HG02588 (cell line): ENCODE results near the gene ELMOD2.

Experiments
- ATAC-seq: cut with Tn5 transposase; IDR thresholded peaks from one replicate; pipeline ENCODE4 v1.9.1; 2021; ENCODE audit warnings: mild to moderate bottlenecking, moderate library complexity; ENCODE audit not compliant: unreplicated experiment

ELMOD2 gene

DNA sequence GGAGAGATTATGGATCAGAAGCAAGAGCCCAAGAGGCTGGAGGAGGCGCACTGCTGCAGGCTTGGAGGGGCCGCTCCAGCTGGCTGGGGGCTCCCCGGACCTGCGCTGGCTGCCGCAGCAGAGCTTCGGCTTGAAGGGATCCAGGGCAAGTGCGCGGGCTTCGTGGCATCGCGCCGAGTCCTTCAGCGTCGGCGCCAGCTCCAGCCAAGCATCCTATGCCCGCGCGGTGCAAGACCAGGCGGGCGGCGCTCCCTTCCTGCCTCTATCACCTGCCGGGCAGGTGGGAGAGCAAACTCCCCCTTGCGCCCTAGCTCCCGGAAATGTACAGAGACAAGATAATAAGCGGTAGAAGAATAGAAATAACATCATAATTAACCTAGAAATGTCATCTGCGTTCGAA, 55.3 kb downstream of the ELMOD2 start:
- ATAC-seq: no peak

DNA sequence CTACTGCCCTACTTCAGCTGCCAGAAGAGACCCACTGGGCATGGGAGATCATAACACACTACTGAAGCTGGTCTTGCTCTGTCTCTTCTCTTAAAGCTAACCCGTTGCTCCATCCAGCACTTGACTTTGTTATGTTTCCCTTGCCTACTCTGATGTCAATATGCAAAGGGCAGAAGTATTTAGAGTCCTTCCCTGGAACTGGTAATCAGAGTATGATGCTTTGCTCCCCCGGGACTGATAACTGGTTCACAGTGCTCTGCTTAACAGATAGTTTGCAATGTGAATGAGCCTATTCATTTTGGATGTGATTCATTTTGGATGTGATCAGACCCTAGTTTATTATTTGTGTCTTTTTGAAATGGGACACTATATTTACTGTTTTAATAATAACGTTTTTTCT, 57.1 kb downstream of the ELMOD2 start:
- ATAC-seq: no peak

DNA sequence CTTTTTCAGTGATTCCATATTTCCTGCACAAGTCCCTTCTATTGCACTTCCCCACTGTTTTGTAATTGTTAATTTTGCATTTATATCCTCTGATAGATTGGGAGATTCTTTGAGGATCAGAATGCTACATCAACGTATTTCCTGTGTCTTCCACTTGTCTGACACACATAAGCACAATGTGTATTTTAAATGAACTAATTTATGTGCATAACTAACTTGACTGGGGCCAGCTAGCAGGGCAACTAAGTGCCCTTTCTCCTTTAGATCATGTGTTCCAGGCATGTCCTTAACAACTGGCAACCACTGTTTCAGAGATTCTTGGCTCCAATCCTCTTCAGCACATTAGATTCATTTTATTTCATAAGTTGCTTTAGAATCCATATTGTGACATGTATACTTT, 60.5 kb downstream of the ELMOD2 start:
- ATAC-seq: no peak

GRCh38 chr4:140595065-140595464, 71.1 kb downstream of the ELMOD2 start:
- peak; percentile 71 for ATAC-seq

- no peak for ATAC-seq
Observed at GRCh38 chr4:140600408-140600807, 76.4 kb downstream of the ELMOD2 start.

DNA sequence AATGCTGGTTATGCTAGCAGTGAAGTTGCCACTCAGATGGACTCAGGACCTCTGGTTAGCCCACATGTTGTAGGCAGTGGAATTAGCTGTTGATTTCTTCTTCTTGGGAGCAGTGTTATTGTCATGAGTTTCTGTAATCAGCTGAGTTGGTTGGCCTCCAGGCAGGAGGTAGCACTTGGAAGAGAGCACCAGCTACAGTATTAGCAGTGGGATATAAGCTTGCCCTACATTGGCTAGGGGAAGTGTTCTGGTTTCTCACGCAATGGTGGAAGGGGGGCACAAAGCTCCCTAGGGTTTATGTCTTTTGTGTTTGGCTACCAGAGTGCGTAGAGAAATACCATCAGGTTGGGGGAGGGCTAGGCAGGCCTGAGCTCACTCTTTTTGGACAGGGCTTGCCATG, 78.7 kb downstream of the ELMOD2 start:
- ATAC-seq: no peak

- no peak for ATAC-seq
Observed at GRCh38 chr4:140603286-140603685, 79.3 kb downstream of the ELMOD2 start.
